Activated CD8-positive, alpha-beta T cell treated with anti-CD3 and anti-CD28 coated beads, Interleukin-2, amount 10 ng/mL, durations not matched to agents 7 days and 5 days (primary cell): Measurements from ENCODE around the gene NNMT. TPM values are rescaled to one million over a fixed set of nuclear protein-coding genes. Genes with fewer than 3 reads are reported as not detected.

Source experiments
- ATAC-seq: fragments of 150-1000 bp; cut with Tn5 transposase; one replicate; pipeline ENCODE4 v1.10.0; 2021; ENCODE audit warnings: moderate library complexity
- CTCF ChIA-PET: fragments of 350-600 bp; sonication (Branson Sonifier 250); formaldehyde crosslinking; loops from one replicate; lab custom pipeline; 2021; ENCODE audit warnings: antibody characterized with exemption; lab: Charles Lee
- POLR2A ChIA-PET: fragments of 350-600 bp; sonication (Branson Sonifier 250); formaldehyde crosslinking; loops from one replicate; lab custom pipeline; 2021; ENCODE audit warnings: antibody characterized with exemption; lab: Charles Lee
- DNase-seq: peaks from one replicate; pipeline ENCODE4 v3.0.0-alpha.2; 2020
- H3K27ac Mint-ChIP-seq: one replicate; pipeline ENCODE4 v1.8.0; 2021; ENCODE audit warnings: mild to moderate bottlenecking, mixed read lengths
- H3K27me3 Mint-ChIP-seq: one replicate; pipeline ENCODE4 v1.8.0; 2021; ENCODE audit warnings: low read depth, mixed read lengths
- H3K36me3 Mint-ChIP-seq: one replicate; pipeline ENCODE4 v1.8.0; 2021; ENCODE audit warnings: low read depth, mixed read lengths
- H3K4me1 Mint-ChIP-seq: one replicate; pipeline ENCODE4 v1.8.0; 2021; ENCODE audit warnings: low read depth, mixed read lengths
- H3K4me3 Mint-ChIP-seq: one replicate; pipeline ENCODE4 v1.8.0; 2021; ENCODE audit warnings: mild to moderate bottlenecking, mixed read lengths
- H3K9me3 Mint-ChIP-seq: one replicate; pipeline ENCODE4 v1.8.0; 2022; ENCODE audit warnings: mixed read lengths; ENCODE audit not compliant: insufficient read depth
- total RNA-seq, 2 experiments: library from RNA; stranded (reverse); gene quantifications; one replicate each; pipeline ENCODE4 v1.2.3, GENCODE V29; 2021

Gene NNMT
- total RNA-seq, 2 experiments from 2014 or later = not detected

DNA sequence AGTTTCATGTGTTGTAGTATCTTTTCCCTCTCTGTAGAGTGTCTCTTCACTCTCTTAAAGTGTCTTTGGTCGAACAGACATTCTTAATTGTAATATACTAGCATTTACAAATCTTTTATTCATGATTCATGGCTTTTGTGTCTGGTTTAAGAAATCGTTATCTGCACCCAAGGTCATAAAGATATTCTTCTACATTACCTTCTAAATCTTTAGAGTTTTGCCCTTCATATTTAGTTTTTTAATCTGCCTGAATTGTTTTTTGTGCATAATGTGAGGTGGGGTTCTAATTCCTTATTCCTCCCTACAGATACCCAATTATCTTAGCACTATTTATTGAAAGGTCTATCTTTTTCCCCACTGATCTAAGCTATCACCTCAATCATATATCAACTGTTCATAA is 9.0 kb upstream of the NNMT start:
- Mint-ChIP-seq H3K4me3 (no peak overlapping the region), H3K27ac (no peak overlapping the region), H3K36me3 (no peaks in the 10 kb centered on the region), H3K27me3 (peaks cover 25% of the 10 kb centered on the region), H3K9me3 (no peaks in the 10 kb centered on the region), H3K4me1 (no peaks in the 10 kb centered on the region)
- ATAC-seq (no peak), DNase-seq (no peak)
- POLR2A ChIA-PET = no interaction called here
- CTCF ChIA-PET = interaction anchor here (0.9 kb wide), 1 partner anchor 26 kb away, joined by 3 read pairs; no protein-coding TSS in a partner anchor

DNA sequence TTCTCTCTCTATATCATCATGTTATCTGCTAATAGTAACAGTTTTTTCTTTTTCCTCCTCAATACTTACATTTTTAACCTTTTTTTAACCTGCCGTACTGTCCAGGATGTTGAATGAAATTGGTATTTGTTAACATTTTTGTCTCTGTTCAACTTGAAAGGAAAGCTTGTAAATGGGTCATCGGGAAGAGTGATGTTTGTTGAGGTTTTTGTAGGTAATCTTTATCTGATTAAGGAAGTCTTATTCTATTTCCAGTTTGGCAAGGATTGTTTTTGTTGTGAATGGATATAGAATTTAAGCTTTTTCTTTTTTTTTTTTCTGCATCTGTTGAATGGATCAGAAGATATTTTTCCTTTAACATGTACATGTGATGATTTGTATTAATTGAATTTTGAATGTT is 8.1 kb upstream of the NNMT start:
- CTCF ChIA-PET = interaction anchor here (0.9 kb wide), 1 partner anchor 27 kb away, joined by 3 read pairs; no protein-coding TSS in a partner anchor
- Mint-ChIP-seq H3K4me1 (no peaks in the 10 kb centered on the region), H3K27ac (no peak overlapping the region), H3K9me3 (no peaks in the 10 kb centered on the region), H3K4me3 (no peak overlapping the region), H3K27me3 (peaks cover 23% of the 10 kb centered on the region), H3K36me3 (no peaks in the 10 kb centered on the region)
- ATAC-seq (no peak), DNase-seq (no peak)
- POLR2A ChIA-PET = no interaction called here

- no peak for ATAC-seq
- Mint-ChIP-seq H3K27me3 (peaks cover 22% of the 10 kb centered on the region), H3K36me3 (no peaks in the 10 kb centered on the region), H3K4me3 (no peak overlapping the region), H3K9me3 (no peaks in the 10 kb centered on the region), H3K27ac (no peak overlapping the region), H3K4me1 (no peaks in the 10 kb centered on the region)
- ChIA-PET POLR2A (no interaction called here), CTCF (interaction anchor here (0.9 to 1.9 kb wide), 3 partner anchors 12 to 394 kb away, joined by 3 to 4 read pairs (median 3); no protein-coding TSS in a partner anchor)
- DNase-seq = no peak
Observed at GRCh38 chr11:114289779-114290178, 6.4 kb upstream of the NNMT start.

DNA sequence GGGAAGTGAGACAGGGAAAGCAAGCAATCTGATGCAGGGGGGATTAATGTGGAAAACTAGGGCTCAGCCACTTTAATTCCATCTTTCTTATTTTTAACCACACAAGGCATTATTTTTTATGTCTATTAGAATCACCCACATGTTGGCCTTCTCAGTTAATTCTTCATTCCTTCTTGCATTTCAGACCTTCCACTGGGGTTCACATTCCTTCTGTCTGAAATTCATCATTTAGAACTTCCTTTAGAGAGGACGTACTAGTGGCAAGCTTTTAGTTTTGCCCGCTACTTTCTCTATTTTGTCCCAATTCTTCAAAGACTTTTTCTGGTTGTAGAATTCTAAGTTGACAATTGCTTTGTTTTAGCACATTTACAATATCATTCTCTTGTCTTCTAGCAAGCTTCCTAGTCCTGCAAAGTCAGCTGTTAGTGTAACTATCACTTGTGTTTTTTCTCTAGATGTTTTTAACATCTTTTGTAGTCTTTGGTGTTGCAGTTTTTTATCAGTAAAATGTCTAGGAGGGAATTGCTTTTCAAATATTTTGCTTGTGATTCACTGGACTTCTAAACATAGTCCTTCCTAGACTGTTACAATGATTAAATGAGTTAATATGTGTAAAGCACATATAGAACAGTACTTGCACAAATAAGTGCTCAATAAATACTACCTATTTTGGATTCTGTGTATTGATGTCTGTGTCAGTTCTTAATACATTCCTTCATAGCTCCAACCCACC is 5.5 kb upstream of the NNMT start:
- no peaks in the 10 kb centered on the region for H3K4me1 Mint-ChIP-seq
- no peak for ATAC-seq
- H3K4me3 Mint-ChIP-seq = no peak overlapping the region
- POLR2A ChIA-PET = no interaction called here
- H3K9me3 Mint-ChIP-seq = no peaks in the 10 kb centered on the region
- H3K36me3 Mint-ChIP-seq = no peaks in the 10 kb centered on the region
- H3K27ac Mint-ChIP-seq = no peak overlapping the region
- DNase-seq = no peak
- H3K27me3 Mint-ChIP-seq = peaks cover 22% of the 10 kb centered on the region
- CTCF ChIA-PET = interaction anchor here (0.9 to 2.7 kb wide), 4 partner anchors 9 to 394 kb away, joined by 3 to 7 read pairs (median 5); no protein-coding TSS in a partner anchor

GRCh38 chr11:114291381-114291780 is 4.8 kb upstream of the NNMT start:
- no peak overlapping the region for H3K4me3 Mint-ChIP-seq
- DNase-seq = no peak
- no peak overlapping the region for H3K27ac Mint-ChIP-seq
- ChIA-PET CTCF (interaction anchor here (1.6 to 2.7 kb wide), 3 partner anchors 10 to 30 kb away, joined by 4 to 7 read pairs (median 6); no protein-coding TSS in a partner anchor), POLR2A (no interaction called here)
- H3K9me3 Mint-ChIP-seq = no peaks in the 10 kb centered on the region
- no peak for ATAC-seq
- H3K4me1 Mint-ChIP-seq = no peaks in the 10 kb centered on the region
- peaks cover 22% of the 10 kb centered on the region for H3K27me3 Mint-ChIP-seq
- H3K36me3 Mint-ChIP-seq = no peaks in the 10 kb centered on the region

DNA sequence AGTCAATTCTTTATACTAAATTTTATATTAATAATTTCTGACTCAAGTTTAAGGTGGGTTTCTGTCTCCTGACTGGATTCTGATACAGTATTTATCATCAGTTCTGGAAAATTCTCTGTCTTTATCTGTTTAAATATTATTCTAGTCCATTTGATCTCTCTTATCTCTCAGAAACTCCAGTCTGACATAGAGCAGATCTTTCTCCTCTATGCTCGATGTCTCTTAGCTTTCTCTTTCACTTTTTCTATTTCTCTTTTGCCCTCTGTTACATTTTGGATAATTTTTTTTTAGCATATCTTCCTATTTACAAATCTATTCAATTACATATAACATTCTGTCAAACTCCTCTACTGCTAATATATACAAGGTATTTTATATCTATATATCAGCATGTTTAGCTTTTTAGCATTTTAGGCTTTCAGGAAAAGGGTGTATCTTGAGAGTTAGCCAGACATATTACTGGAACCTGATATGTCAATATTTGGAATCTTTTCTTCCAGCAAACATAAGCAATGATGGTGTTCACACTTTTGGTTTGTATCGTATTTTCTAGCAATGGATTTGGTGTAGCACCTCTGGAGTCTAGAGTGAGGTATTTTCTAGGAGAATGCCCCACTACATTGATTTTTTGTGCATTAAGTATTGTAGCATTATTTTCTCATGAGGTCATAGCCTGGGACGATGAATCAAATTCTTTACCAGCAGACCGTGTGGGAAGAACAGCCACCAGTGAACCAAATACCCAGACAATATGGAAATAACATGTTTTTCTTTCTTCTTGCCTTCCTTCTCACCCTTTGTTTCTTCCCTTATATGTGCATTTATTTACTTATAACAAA is 4.1 kb upstream of the NNMT start:
- CTCF ChIA-PET = interaction anchor here (1.6 to 2.7 kb wide), 2 partner anchors 11 to 31 kb away, joined by 6 to 7 read pairs; no protein-coding TSS in a partner anchor
- no peak overlapping the region for H3K27ac Mint-ChIP-seq
- POLR2A ChIA-PET = no interaction called here
- no peak for ATAC-seq
- DNase-seq = no peak
- H3K4me1 Mint-ChIP-seq = no peaks in the 10 kb centered on the region
- H3K9me3 Mint-ChIP-seq = no peaks in the 10 kb centered on the region
- peaks cover 21% of the 10 kb centered on the region for H3K27me3 Mint-ChIP-seq
- no peak overlapping the region for H3K4me3 Mint-ChIP-seq
- no peaks in the 10 kb centered on the region for H3K36me3 Mint-ChIP-seq

GRCh38 chr11:114293201-114293711 is 2.9 kb upstream of the NNMT start:
- CTCF ChIA-PET = interaction anchor here (2.7 kb wide), 1 partner anchor 12 kb away, joined by 7 read pairs; no protein-coding TSS in a partner anchor
- POLR2A ChIA-PET = interaction anchor here (0.6 kb wide), 1 partner anchor 27 kb away, joined by 3 read pairs; no protein-coding TSS in a partner anchor
- H3K9me3 Mint-ChIP-seq = no peaks in the 10 kb centered on the region

DNA sequence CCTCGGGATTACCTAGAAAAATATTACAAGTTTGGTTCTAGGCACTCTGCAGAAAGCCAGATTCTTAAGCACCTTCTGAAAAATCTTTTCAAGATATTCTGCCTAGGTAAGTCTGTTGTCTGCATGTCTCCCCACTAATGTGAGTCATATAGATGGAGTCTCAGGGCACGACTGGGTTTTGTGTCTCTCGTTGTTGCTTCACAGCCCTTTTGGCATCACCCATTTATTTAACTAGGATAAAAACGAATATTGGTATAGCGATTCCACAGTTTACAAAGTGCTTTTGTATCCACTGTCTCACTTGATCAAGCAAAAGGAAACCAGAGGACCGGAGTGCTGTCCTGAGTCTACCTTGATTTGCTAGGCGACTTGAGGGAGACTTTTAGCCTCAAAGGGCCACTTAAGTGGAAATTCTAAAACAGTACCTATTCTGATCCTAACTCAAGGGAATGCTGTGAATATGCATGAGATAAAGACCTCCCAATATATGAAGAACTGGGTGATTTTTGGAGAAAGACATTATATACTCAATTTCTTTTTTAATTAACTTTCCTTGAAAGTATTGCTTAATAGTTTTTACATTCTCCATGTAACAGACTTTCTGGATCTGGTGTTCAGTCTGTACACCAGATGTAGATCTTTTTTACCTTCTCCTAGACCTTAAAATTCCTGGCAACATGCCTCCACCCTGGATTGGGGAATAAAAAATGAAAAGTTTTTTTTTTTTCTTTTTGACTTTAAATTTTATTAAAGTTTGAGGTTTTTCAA is 590 bp downstream of the NNMT start:
- Mint-ChIP-seq H3K27me3 (peaks cover 17% of the 10 kb centered on the region), H3K36me3 (no peaks in the 10 kb centered on the region), H3K4me3 (no peak overlapping the region), H3K9me3 (peaks cover 4% of the 10 kb centered on the region), H3K4me1 (no peaks in the 10 kb centered on the region), H3K27ac (no peak overlapping the region)
- POLR2A ChIA-PET = no interaction called here
- DNase-seq (no peak), ATAC-seq (no peak)
- CTCF ChIA-PET = no interaction called here

More at GRCh38 chr11:114293201-114293711, 2.9 kb upstream of the NNMT start:
- peaks cover 17% of the 10 kb centered on the region for H3K27me3 Mint-ChIP-seq
- H3K4me3 Mint-ChIP-seq = no peak overlapping the region
- ATAC-seq (no peak), DNase-seq (no peak)
- no peak overlapping the region for H3K27ac Mint-ChIP-seq
- no peaks in the 10 kb centered on the region for H3K4me1 Mint-ChIP-seq
- no peaks in the 10 kb centered on the region for H3K36me3 Mint-ChIP-seq

DNA sequence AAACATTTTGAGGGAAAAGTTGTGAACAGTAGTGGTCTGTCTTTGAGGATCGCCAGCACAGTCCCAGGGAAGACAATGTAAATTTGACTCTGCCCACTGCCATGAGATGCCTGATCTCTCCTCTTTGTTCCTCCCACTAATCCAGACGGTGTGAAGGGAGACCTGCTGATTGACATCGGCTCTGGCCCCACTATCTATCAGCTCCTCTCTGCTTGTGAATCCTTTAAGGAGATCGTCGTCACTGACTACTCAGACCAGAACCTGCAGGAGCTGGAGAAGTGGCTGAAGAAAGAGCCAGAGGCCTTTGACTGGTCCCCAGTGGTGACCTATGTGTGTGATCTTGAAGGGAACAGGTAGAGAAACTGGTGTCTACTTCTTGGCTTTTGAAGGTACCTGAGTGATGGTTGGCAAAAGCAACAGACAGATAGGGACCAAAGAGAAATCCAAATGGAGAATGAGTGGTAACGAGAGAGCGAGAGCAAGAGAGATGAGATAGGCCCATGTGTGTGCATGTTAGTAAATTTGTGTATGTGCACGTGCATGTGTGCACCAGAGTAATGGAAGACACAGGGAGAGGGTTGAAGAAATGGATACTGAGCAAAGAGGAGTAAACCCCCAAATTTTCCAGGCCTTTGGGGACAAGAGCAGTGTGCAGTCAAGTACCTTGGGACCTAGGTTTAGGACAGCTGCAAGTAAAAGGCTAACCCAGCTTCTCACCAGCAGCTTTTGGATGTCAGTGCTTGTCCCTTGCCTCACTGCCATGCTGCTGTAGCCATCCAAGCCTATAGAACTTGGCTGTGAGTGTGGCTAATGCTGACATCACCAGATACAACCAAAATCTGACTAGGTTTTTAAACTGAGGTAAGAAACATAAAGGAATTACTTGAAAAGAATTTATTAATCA is 1.9 kb downstream of the NNMT start:
- peaks cover 22% of the 10 kb centered on the region for H3K27me3 Mint-ChIP-seq
- peaks cover 4% of the 10 kb centered on the region for H3K9me3 Mint-ChIP-seq
- no peak overlapping the region for H3K27ac Mint-ChIP-seq
- POLR2A ChIA-PET = no interaction called here
- no peaks in the 10 kb centered on the region for H3K36me3 Mint-ChIP-seq
- no peak for ATAC-seq
- CTCF ChIA-PET = no interaction called here
- no peak for DNase-seq
- no peaks in the 10 kb centered on the region for H3K4me1 Mint-ChIP-seq
- H3K4me3 Mint-ChIP-seq = no peak overlapping the region

DNA sequence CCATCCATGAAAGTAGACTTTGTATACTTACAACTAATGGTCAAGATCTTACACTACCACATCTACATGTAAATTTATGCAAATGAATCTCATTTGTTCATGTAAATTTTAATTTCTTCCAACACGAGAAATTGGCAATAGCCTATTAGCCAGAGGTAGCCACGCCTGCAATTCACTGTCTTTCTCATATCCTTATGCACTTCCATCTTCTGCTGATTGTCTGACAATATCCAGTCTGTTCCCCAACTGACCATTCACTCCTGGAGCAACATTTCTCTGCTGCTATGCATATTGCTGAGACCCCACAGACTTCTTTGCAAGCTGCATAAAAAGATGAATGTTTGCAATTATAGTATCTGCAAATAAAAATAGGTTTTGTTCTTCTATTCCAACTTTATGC is 2.5 kb downstream of the NNMT start:
- H3K9me3 Mint-ChIP-seq = peaks cover 4% of the 10 kb centered on the region
- H3K36me3 Mint-ChIP-seq = no peaks in the 10 kb centered on the region
- H3K4me1 Mint-ChIP-seq = no peaks in the 10 kb centered on the region
- no peak overlapping the region for H3K27ac Mint-ChIP-seq
- DNase-seq (no peak), ATAC-seq (no peak)
- peaks cover 22% of the 10 kb centered on the region for H3K27me3 Mint-ChIP-seq
- no peak overlapping the region for H3K4me3 Mint-ChIP-seq
- ChIA-PET POLR2A (no interaction called here), CTCF (no interaction called here)
